Measurements from ENCODE around the gene HMGN4.
A peak's percentile ranks its signal among the peaks of the same experiment; 100 is the strongest.
"Not testable (repeated sequence)": the region's sequence is repeated elsewhere in the genome, so short reads cannot be mapped to it uniquely, and the experiment has no call there.

HMGN4 gene

GRCh38 chr6:26524314-26524713 lies 13.9 kb upstream of the HMGN4 start:
- DNase-seq, result not testable (repeated sequence)

DNA sequence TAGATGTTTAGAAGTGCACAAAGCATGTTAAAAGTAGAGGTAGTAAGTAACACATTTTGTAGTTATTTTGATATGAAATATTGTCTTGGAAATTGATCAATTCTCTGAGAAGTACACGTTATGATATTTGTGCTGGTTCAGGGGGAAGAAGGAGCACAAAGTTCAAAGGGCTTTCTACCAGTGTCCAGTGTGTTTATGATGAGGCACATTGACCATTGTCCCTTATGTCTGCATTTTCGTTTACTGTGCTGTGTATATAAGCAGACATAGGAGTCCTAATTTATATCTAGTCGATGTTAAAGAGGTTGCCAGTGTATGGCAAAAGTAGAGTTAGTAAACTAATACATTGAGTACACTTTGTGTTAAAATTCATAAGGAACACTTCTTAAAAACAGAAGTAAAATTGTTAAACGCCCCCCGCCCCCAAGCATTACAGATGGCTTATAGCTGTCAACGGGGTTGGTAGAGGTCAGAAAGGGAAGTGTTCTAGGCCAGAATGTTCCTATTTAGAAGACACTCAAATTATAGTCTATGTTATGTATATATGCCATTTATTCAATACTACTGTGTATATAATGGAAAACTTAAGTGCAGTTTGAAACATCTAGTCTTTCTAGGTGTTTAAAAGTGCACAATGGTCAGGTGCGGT lies 13.3 kb upstream of the HMGN4 start:
- no peak for DNase-seq

DNA sequence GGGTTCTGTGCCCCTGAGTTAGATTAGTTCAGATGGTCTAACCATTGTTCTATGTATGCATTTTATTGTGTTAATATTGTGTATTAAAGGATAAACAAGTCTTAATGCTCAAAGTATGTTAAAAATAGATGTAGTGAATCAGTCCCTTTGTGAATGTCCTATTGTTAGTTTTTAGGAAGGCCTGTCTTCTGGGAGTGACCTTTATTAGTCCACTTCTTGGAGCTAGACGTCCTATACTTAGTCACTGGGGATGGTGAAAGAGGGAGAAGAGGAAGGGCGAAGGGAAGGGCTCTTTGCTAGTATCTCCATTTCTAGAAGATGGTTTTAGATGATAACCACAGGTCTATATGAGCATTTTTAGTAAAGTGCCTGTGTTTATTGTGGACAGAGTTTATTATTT lies 12.3 kb upstream of the HMGN4 start:
- DNase-seq, result no peak

GRCh38 chr6:26526928-26527327 lies 11.2 kb upstream of the HMGN4 start:
- DNase-seq, result no peak

- no peak for DNase-seq
Measured at GRCh38 chr6:26530203-26530602, 8.0 kb upstream of the HMGN4 start.

DNA sequence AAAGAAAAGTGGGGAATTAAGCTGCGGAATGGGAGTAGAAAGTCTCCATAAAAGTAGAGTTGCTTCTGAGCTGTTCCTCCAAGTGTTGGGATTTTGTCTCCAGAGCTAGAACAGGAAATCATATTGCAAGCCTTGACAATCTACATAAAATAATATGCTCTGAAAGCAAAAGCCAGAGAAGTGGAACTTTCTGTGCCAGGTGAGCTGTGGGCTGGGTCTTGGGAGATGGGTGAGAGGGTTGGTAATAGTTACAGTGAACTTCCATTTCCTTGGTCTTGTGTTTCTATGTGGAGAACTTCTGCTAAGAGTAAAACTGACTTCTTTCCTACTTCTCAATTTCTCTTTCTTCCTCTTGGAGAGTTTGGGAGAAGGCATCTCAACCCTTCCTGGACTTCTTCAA lies 6.3 kb upstream of the HMGN4 start:
- no peak for DNase-seq

DNA sequence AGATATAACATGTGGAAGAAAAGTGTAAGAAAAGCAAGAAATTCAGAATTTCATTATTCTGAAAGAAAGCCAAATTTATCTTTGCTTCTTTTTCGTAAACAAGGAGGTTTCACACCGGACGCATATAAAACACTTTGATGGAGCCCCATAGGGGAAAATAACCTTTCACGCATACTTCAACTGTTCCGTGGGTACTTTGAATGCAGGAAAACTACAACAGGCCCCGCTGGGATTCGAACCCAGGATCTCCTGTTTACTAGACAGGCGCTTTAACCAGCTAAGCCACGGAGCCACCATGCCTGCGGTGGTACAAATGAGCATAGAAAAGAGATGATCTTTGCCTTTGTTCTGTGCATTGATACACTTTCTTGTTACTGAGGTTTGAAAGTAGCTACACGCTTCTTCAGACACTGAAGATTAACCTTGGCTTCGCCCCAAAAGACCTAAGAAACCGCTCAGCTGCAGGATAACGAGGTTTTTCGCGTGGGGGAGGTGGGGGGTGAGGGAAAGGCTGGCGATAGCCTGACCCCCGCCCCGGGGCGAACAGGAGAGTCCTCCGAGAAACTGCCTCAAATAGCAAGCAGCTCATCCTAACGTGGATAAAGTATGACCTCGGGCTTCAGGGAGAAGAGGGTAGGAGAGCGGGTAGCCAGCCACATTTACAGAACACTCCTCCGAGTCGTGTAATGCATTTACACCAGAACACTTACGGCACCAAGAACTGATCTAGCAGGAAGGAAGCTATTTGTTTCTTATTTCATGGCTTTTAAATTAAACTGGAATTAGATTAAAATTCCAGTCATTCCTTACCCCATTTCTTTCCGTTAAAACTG lies 5.3 kb upstream of the HMGN4 start:
- DNase-seq, result peak; percentile 72

- DNase-seq, result no peak
Measured at GRCh38 chr6:26533532-26533931, 4.6 kb upstream of the HMGN4 start.

GRCh38 chr6:26534681-26535465 lies 3.3 kb upstream of the HMGN4 start:
- DNase-seq, result no peak

DNA sequence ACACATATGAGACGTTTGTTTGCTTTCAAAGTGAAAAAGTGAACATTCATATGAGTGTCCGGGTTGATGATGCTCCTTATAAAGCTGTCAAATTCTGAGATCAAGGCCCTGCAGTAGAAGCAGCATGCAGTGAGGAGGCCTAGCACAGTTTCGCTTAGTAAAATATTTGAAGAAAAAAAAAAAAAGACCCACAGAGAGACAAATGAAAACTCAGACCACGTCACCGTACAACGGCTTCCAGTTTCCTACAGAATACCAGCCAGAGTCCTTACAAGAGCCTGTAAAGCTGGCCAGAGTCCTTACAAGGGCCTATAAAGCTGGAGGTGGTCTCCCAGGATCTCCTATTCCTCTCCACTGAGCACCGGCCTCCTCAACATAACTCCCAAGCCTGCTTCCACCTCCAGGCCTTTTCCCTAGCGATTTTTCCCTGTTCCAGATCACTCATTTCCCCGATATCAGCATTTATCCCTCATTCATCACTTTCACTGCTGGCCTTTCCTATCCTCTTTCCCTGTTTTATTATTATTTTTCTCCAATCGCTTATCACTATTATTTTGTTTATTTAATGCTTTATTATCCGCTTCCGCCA lies 1.5 kb upstream of the HMGN4 start:
- DNase-seq, result no peak

DNA sequence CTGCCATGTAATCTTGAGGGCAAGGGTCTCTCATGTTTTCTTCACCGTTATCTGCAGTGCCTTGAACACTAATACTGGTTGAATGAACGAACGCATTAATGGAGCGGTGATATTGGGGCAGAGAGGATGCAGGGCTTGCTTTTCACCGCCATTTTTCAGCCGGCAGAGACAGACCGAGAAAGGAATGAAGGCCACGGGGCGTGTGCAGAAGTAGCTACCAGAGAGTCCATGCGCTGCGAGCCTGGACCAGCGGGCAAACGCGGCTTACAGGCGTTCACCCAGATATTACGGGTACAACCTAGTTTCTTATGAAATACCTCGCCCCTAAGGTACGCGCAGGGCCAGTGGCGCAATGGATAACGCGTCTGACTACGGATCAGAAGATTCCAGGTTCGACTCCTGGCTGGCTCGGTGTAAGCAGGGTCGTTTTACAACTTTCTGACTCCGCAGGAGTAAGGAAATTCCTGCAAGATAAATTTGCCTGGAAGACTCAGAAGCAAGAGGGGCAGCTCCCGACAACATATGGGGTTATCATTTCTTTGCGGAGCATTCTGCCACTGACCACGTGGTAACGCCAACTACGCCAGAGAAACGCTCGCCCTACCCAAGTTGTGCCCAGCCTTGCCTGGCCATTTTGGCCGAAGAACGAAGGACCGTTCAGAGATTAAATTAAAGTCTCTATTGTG lies 863 bp upstream of the HMGN4 start:
- peak; percentile 84 for DNase-seq

DNA sequence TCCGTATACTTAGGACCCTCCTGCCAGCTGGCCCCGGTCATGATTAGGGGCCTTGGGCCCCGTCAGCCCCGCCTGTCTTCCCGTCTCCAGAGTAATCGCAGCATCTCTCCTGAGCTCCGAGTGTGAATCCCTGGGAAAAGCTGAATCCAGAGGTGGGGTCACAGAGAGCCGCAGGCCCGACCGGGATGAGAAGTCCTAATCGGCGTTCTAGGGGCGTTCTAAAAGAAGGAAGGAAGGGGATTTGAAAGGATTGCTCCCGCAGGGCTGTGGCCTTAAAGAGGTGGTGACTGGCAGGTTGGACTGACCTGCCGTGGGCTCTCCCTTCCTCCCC lies 371 bp downstream of the HMGN4 start:
- DNase-seq, result no peak

DNA sequence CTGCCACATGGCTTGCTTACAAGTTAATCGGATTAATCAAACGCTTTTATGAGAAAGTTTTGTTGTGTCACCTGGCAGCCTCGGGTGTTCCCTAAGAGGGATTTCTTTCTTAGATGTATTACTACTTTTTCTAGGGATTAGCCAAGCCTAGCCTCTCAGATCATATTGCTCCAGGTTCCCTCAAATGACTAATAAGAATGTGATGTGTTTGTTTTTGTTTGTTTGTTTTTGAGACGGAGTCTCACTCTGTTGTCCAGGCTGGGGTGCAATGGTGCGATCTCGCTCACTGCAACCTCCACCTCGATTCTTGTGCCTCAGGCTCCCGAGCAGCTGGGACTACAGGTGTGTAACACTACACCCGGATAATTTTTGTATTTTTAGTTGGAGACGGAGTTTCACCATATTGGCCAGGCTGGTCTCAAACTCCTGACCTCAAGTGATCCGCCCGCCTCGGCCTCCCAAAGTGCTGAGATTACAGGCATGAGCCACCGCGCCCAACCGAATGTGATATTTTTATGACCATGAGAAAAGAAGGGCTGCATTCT lies 977 bp downstream of the HMGN4 start:
- DNase-seq, result no peak

GRCh38 chr6:26541579-26541978 lies 3.4 kb downstream of the HMGN4 start:
- DNase-seq, result no peak

GRCh38 chr6:26543953-26544352 lies 5.8 kb downstream of the HMGN4 start:
- DNase-seq, result no peak

DNA sequence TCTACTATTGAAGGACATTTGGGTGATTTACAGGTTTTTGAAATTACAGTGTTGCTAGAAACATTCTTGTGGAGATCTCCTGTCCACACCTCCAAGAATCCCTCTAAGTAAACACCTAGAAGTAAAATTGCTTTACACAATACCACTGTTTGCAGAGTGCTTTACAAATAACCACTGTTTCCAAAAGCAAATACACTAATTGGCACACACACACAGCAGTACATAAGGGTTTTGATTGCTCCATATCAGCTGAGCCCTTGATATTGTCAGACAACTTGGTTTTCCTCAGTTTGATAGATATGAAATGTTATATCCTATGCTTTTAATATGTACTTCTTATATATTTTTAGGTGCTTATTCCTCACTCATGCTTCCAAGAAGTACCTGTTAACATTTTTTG lies 6.3 kb downstream of the HMGN4 start:
- DNase-seq, result no peak

GRCh38 chr6:26545627-26546026 lies 7.5 kb downstream of the HMGN4 start:
- no peak for DNase-seq

- not testable (repeated sequence) for DNase-seq
Measured at GRCh38 chr6:26547363-26547762, 9.2 kb downstream of the HMGN4 start.

DNA sequence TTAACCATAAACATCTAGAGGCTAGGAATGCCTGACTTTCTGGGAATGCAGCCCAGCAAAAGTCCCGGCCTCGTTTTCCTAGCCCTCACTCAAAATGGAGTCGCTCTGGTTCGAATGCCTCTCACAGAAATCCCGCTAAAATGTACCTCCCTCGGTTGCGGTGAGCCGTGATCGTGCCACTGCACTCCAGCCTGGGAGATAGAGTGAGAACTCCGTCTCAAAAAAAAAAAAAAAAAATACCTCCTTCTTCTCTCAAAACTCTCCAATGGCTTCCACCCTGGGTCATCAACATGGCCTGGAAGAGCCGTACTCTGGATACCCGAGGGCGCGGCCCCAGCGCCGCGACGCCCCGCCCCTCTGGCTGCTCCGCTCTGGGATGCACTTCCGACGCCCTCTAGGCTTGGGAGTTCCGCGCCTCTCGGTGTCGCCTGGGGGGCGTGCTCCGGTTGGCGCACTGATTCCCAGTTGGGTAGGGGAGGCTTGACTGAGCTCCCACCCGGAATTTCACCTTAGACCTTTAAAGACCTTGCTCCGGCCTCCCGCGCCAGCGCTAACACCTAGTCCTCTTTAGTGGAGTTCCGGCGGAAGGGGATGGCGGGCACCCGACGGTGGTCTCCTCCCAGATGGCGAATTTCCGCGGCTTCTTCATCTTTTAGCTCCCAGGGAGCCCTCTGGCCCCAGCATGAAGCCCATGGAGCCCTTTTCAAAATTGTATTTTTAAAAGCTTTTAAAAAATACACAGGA lies 12.3 kb downstream of the HMGN4 start:
- no peak for DNase-seq

DNA sequence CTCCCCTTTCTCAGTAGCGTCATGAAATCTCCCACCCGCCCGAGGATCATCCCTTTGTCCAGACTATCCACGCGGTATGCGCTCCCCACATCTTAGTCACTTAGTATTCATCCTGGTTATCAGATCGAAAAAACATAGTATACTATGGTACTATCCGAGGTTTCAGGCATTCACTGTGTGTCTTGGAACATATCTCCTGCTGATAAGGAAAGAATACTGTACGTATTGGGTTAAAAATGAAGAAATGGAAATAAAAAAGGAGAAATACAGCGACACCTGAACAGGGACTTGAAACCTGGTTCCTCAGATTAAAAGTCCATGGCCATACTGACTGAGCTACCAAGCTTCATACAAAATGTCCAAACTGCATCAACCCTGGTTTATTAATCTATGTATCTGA lies 14.0 kb downstream of the HMGN4 start:
- DNase-seq, result no peak

DNA sequence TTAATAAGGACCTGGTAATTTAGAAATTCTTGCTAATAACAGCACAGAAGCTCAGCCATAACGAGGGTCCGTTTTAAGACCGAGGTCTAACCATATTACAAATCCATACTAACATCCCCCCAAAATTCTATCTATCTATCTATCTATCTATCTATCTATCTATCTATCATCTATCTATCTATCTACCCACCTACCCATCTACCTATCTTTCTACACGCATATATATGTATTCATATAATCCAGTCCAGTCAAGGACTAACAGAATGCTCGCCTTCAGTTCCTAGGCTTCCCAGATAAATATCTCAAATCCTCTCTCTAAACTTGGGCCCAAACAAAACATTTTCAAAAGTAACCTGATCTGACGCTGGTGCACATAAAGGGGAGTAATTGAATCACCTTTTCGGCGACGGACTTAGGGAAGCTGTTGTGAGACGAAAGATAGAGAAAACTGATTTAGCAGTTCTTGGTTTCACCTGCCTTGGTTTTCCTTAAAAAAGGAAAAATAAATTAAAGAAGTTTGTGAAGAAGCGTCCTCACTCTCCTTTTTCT lies 14.5 kb downstream of the HMGN4 start:
- no peak for DNase-seq

GRCh38 chr6:26553264-26553634 lies 15.1 kb downstream of the HMGN4 start:
- DNase-seq, result peak; percentile 21

Data from NCI-H1048 (cell line).